PC-3 (cell line): ENCODE data around the gene TBX15. TPM values are rescaled to one million over a fixed set of nuclear protein-coding genes. Genes with fewer than 3 reads are reported as not detected.
A peak's percentile ranks its signal among the peaks of the same experiment; 100 is the strongest.

ENCODE experiments used
- ATAC-seq: fragments of 200-7000 bp; cut with Tn5 transposase; 2 replicates; pipeline ENCODE4 v1.9.1; 2020; ENCODE audit warnings: mild to moderate bottlenecking, moderate library complexity
- BruUV-seq: library from RNA; stranded (reverse); fragments of 400-500 nt; replicated peaks from 2 replicates; lab custom pipeline; 2021; lab: Mats Ljungman, UMichigan
- CTCF ChIA-PET: fragments of 300-600 bp; sonication (Branson Sonifier 250); formaldehyde crosslinking; loops from one replicate; lab custom pipeline; 2022; ENCODE audit warnings: antibody characterized with exemption; lab: Charles Lee
- POLR2A ChIA-PET: fragments of 300-600 bp; sonication (Branson Sonifier 250); formaldehyde crosslinking; loops from one replicate; lab custom pipeline; 2022; ENCODE audit warnings: antibody characterized with exemption; ENCODE audit not compliant: unreplicated experiment; lab: Charles Lee
- DNase-seq: peaks from one replicate; pipeline ENCODE4 v3.0.0-alpha.2; 2015
- H2AFZ ChIP-seq: fragments of 300-600 bp; sonication (generic); 2 replicates; pipeline ENCODE4 v1.6.0; 2016; ENCODE audit warnings: antibody characterized with exemption, low read length
- H3F3A ChIP-seq: fragments of 300-600 bp; sonication (generic); one replicate; pipeline ENCODE4 v1.6.0; 2017; ENCODE audit warnings: antibody characterized with exemption, low read length, control low read depth, mild to moderate bottlenecking; ENCODE audit not compliant: unreplicated experiment
- H3K27ac ChIP-seq: fragments of 300-600 bp; sonication (generic); 2 replicates; pipeline ENCODE4 v1.5.1; 2016; ENCODE audit warnings: mild to moderate bottlenecking, low read length
- H3K27me3 ChIP-seq: fragments of 300-600 bp; sonication (generic); 2 replicates; pipeline ENCODE4 v1.6.1; 2016; ENCODE audit warnings: low read length, mixed read lengths
- H3K36me3 ChIP-seq: fragments of 300-600 bp; sonication (generic); 2 replicates; pipeline ENCODE4 v1.6.1; 2016; ENCODE audit warnings: low read depth, mixed run types, low read length, mixed read lengths
- H3K4me1 ChIP-seq: fragments of 300-600 bp; sonication (generic); 2 replicates; pipeline ENCODE4 v1.5.1; 2016; ENCODE audit warnings: low read length; ENCODE audit not compliant: insufficient read depth
- H3K4me2 ChIP-seq: fragments of 300-600 bp; sonication (generic); 2 replicates; pipeline ENCODE4 v1.6.0; 2016; ENCODE audit warnings: low read length
- H3K4me3 ChIP-seq: fragments of 300-600 bp; sonication (generic); 2 replicates; pipeline ENCODE4 v1.5.1; 2016; ENCODE audit warnings: mild to moderate bottlenecking, low read length, mixed read lengths
- H3K79me2 ChIP-seq: fragments of 300-600 bp; sonication (generic); 2 replicates; pipeline ENCODE4 v1.6.1; 2017; ENCODE audit warnings: low read length, mixed read lengths
- H3K9ac ChIP-seq: fragments of 300-600 bp; sonication (generic); 2 replicates; pipeline ENCODE4 v1.6.0; 2016; ENCODE audit warnings: mild to moderate bottlenecking, low read length
- H3K9me2 ChIP-seq: fragments of 300-600 bp; sonication (generic); replicated peaks from 2 replicates; pipeline ENCODE4 v1.6.1; 2016; ENCODE audit warnings: mixed run types, low read length, mixed read lengths
- H3K9me3 ChIP-seq: fragments of 300-600 bp; sonication (generic); 2 replicates; pipeline ENCODE4 v1.6.1; 2016; ENCODE audit warnings: low read length, mixed read lengths
- H4K20me1 ChIP-seq: fragments of 300-600 bp; sonication (generic); 2 replicates; pipeline ENCODE4 v1.6.1; 2016; ENCODE audit warnings: low read length, mixed read lengths
- EZH2 ChIP-seq: fragments of 300-600 bp; sonication (generic); IDR thresholded peaks from one replicate; pipeline ENCODE4 v1.6.1; 2017; ENCODE audit warnings: antibody characterized with exemption, mild to moderate bottlenecking, low read length; ENCODE audit not compliant: unreplicated experiment
- EZH2phosphoT487 ChIP-seq: fragments of 300-600 bp; sonication (generic); IDR thresholded peaks from 2 replicates; pipeline ENCODE4 v1.6.1; 2018; ENCODE audit warnings: mild to moderate bottlenecking, antibody characterized with exemption, low read length, borderline replicate concordance
- intact Hi-C: fragments of 100-400 bp; cut with micrococcal nuclease; formaldehyde crosslinking; loops from 2 replicates; pipeline ENCODE4 v1.9.0; 2023
- total RNA-seq: library from RNA; depleted of rRNA; stranded (reverse); fragments of >200 nt; gene quantifications from 2 replicates; pipeline ENCODE4 v1.2.3, GENCODE V29; 2014
- TF ChIP-seq, protein P1 (sequence below): fragments of 300-600 bp; sonication (generic); conservative IDR thresholded peaks from 2 replicates; pipeline ENCODE4 v1.5.1; 2017; ENCODE audit warnings: antibody characterized with exemption, low read depth, mild to moderate bottlenecking, low read length

Gene TBX15
- total RNA-seq, 1 experiment from 2014 or later = 0.58 TPM

DNA sequence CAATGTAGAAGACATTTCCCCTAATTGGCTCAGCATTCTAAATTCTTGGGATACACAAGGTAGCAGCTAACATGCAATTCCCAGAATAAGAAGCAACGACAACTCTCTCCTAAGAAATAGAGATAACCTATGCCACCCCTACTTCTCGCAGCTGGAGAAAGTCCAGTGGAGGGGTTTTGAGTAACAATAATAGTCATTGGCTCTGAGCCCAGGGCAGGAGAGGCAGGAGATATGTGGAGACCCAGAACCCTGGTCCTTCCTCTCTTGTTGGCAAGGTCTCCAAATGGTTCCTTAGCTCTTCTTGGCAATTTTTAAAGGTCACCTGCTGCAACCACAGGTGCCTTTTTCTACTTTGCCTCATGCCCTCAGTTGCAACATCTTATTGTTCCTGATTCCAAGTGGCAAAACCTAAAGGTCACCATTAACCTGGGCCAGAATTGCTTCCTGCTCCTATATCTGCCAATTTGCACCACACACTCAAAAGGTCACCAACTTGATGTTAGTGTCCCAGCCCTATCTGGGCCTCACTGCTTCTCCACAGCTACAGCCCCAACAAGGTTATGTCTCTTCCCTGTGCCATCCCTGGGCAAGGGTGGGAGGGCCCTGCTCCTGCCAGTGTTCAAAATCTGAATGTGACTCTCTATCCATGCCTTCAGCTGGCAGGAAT is 36.7 kb downstream of the TBX15 start:
- Histone ChIP-seq H4K20me1 (no peaks in the 10 kb centered on the region), H3K27ac (no peak overlapping the region), H3K36me3 (no peaks in the 10 kb centered on the region), H3K79me2 (no peaks in the 10 kb centered on the region), H3F3A (no peaks in the 10 kb centered on the region), H3K9me3 (no peaks in the 10 kb centered on the region), H3K4me1 (peaks cover 27% of the 10 kb centered on the region), H3K4me2 (no peak overlapping the region), H2AFZ (no peak overlapping the region), H3K9me2 (no peaks in the 10 kb centered on the region), H3K27me3 (no peaks in the 10 kb centered on the region), H3K9ac (no peak overlapping the region), H3K4me3 (no peak overlapping the region)
- DNase-seq = no peak
- no peak for ATAC-seq
- POLR2A ChIA-PET = no interaction called here
- intact Hi-C loops = no loop called here
- CTCF ChIA-PET = no interaction called here
- BruUV-seq = no TSS peak
- no peak for TF ChIP-seq EZH2
- TF ChIP-seq, protein P1, sequence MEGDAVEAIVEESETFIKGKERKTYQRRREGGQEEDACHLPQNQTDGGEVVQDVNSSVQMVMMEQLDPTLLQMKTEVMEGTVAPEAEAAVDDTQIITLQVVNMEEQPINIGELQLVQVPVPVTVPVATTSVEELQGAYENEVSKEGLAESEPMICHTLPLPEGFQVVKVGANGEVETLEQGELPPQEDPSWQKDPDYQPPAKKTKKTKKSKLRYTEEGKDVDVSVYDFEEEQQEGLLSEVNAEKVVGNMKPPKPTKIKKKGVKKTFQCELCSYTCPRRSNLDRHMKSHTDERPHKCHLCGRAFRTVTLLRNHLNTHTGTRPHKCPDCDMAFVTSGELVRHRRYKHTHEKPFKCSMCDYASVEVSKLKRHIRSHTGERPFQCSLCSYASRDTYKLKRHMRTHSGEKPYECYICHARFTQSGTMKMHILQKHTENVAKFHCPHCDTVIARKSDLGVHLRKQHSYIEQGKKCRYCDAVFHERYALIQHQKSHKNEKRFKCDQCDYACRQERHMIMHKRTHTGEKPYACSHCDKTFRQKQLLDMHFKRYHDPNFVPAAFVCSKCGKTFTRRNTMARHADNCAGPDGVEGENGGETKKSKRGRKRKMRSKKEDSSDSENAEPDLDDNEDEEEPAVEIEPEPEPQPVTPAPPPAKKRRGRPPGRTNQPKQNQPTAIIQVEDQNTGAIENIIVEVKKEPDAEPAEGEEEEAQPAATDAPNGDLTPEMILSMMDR = no peak
- TF ChIP-seq EZH2phosphoT487 = no peak

DNA sequence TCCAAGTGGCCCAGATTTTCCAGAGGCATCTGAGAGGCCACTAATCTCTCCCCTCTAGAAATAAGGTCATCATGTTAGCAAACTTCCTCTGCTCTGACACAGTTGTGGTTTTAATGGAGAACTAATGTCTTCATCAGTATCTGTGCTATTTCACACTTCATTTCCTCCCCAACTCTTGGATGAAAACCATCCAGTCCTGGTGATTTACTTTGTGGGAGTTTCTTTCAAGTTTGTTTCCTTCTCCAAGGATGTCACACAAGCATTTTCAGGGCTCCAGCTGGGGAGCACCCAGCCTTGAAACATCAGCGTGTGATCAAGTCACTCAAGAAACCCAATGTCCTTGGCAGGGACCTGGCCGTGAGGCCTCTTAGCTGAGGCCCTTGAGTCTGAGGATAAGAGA is 38.8 kb downstream of the TBX15 start:
- no peaks in the 10 kb centered on the region for H3K9me2 ChIP-seq
- H3K9ac ChIP-seq = no peak overlapping the region
- H3K9me3 ChIP-seq = no peaks in the 10 kb centered on the region
- 0 out of 2 replicates have a peak overlapping the region, but pooled peaks have one; percentile 67 for H3K4me2 ChIP-seq
- H3K4me3 ChIP-seq = no peak overlapping the region
- H2AFZ ChIP-seq = no peak overlapping the region
- ChIA-PET CTCF (no interaction called here), POLR2A (no interaction called here)
- H3K4me1 ChIP-seq = peaks cover 27% of the 10 kb centered on the region
- ATAC-seq (no peak), DNase-seq (no peak)
- H3K79me2 ChIP-seq = no peaks in the 10 kb centered on the region
- H3K36me3 ChIP-seq = no peaks in the 10 kb centered on the region
- no peaks in the 10 kb centered on the region for H4K20me1 ChIP-seq
- no peaks in the 10 kb centered on the region for H3F3A ChIP-seq
- H3K27ac ChIP-seq = peak overlapping the region; percentile 83
- no peak for TF ChIP-seq EZH2
- intact Hi-C loops = no loop called here
- BruUV-seq = no TSS peak
- no peaks in the 10 kb centered on the region for H3K27me3 ChIP-seq

DNA sequence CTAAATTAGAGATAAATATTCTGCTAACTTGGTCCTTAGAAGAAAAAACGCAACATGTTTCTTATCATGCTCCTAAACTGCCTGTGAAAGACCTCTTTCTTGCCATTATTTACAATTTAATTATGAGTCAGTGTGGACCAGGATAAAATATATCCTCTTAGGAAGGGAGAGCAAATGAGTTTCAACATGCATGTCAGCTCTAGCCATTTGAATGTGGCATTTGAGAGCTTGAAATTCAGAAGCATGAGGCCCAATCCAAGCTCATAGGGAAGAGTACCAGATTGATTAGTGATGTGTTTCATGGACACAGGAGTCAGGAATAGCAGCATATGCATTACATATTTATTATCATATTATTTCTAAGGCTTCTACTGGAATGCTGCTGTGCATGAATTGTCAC is 39.3 kb downstream of the TBX15 start:
- no peaks in the 10 kb centered on the region for H3K27me3 ChIP-seq
- H3K9me2 ChIP-seq = no peaks in the 10 kb centered on the region
- peak; percentile 63 for ATAC-seq
- no peaks in the 10 kb centered on the region for H4K20me1 ChIP-seq
- H3K36me3 ChIP-seq = no peaks in the 10 kb centered on the region
- H2AFZ ChIP-seq = no peak overlapping the region
- peak overlapping the region; percentile 31; the same call in 1 of the 2 replicates for H3K4me3 ChIP-seq
- peak overlapping the region; percentile 39; the same call in 1 of the 2 replicates for H3K9ac ChIP-seq
- H3K4me1 ChIP-seq = peaks cover 27% of the 10 kb centered on the region
- H3K9me3 ChIP-seq = no peaks in the 10 kb centered on the region
- no peaks in the 10 kb centered on the region for H3F3A ChIP-seq
- peak; percentile 48 for DNase-seq
- no peaks in the 10 kb centered on the region for H3K79me2 ChIP-seq
- peak overlapping the region; percentile 83 for H3K27ac ChIP-seq
- CTCF ChIA-PET = no interaction called here
- no peak for TF ChIP-seq EZH2phosphoT487
- TF ChIP-seq EZH2 = no peak
- TF ChIP-seq, protein P1 = no peak
- POLR2A ChIA-PET = no interaction called here
- BruUV-seq = no TSS peak
- intact Hi-C loops = no loop called here
- peak overlapping the region; percentile 67 for H3K4me2 ChIP-seq
